ENCODE measurements around the gene KRT37. TPM values are rescaled to one million over a fixed set of nuclear protein-coding genes. Genes with fewer than 3 reads are reported as not detected.
"Not testable (repeated sequence)": the region's sequence is repeated elsewhere in the genome, so short reads cannot be mapped to it uniquely, and the experiment has no call there.

The KRT37 gene
- total RNA-seq, 1 donor from 2014 or later, result not detected

- H3K27me3 ChIP-seq (ENCODE audit: control insufficient read depth, insufficient read depth, low read length), result no peaks in the 10 kb centered on the region
- DNase-seq (ENCODE audit: low read depth), result no peak
- no peaks in the 10 kb centered on the region for H3K36me3 ChIP-seq (ENCODE audit: control insufficient read depth, insufficient read depth, low read length)
- H3K4me3 ChIP-seq (ENCODE audit: low read depth, low read length), result no peak overlapping the region
- TF ChIP-seq CTCF (IDR thresholded peaks at IDR 0.05; ENCODE audit: insufficient read depth, low read length, poor library complexity, severe bottlenecking), result no peak
Measured at GRCh38 chr17:41402161-41402560, 22.2 kb downstream of the KRT37 start.

GRCh38 chr17:41396996-41397660 lies 27.3 kb downstream of the KRT37 start, which contains the start of gene KRT31:
TSS of gene KRT31 (minus strand) at chr17:41397608. CDS start at chr17:41397539, 69 bp downstream.
- no peak for DNase-seq (ENCODE audit: low read depth)
- no peak within 1 kb of the TSS for H3K4me3 ChIP-seq (ENCODE audit: low read depth, low read length)
- H3K27me3 ChIP-seq (ENCODE audit: control insufficient read depth, insufficient read depth, low read length), result no peaks in the 10 kb centered on the region
- TF ChIP-seq CTCF (IDR thresholded peaks at IDR 0.05; ENCODE audit: insufficient read depth, low read length, poor library complexity, severe bottlenecking), result no peak
- H3K36me3 ChIP-seq (ENCODE audit: control insufficient read depth, insufficient read depth, low read length), result no peaks in the 10 kb centered on the region

GRCh38 chr17:41396340-41396739 lies 28.0 kb downstream of the KRT37 start:
- DNase-seq (ENCODE audit: low read depth), result no peak
- no peak overlapping the region for H3K4me3 ChIP-seq (ENCODE audit: low read depth, low read length)
- no peaks in the 10 kb centered on the region for H3K36me3 ChIP-seq (ENCODE audit: control insufficient read depth, insufficient read depth, low read length)
- H3K27me3 ChIP-seq (ENCODE audit: control insufficient read depth, insufficient read depth, low read length), result no peaks in the 10 kb centered on the region
- no peak for TF ChIP-seq CTCF (IDR thresholded peaks at IDR 0.05; ENCODE audit: insufficient read depth, low read length, poor library complexity, severe bottlenecking)

- TF ChIP-seq CTCF (IDR thresholded peaks at IDR 0.05; ENCODE audit: insufficient read depth, low read length, poor library complexity, severe bottlenecking), result no peak
- no peak overlapping the region for H3K4me3 ChIP-seq (ENCODE audit: low read depth, low read length)
- no peak for DNase-seq (ENCODE audit: low read depth)
- H3K36me3 ChIP-seq (ENCODE audit: control insufficient read depth, insufficient read depth, low read length), result no peaks in the 10 kb centered on the region
- no peaks in the 10 kb centered on the region for H3K27me3 ChIP-seq (ENCODE audit: control insufficient read depth, insufficient read depth, low read length)
Measured at GRCh38 chr17:41395611-41396010, 28.8 kb downstream of the KRT37 start.

GRCh38 chr17:41395044-41395443 lies 29.3 kb downstream of the KRT37 start:
- not testable (repeated sequence) for H3K27me3 ChIP-seq (ENCODE audit: control insufficient read depth, insufficient read depth, low read length); DNase-seq (ENCODE audit: low read depth); H3K36me3 ChIP-seq (ENCODE audit: control insufficient read depth, insufficient read depth, low read length); H3K4me3 ChIP-seq (ENCODE audit: low read depth, low read length)

GRCh38 chr17:41394254-41394996 lies 30.0 kb downstream of the KRT37 start:
- no peak for DNase-seq (ENCODE audit: low read depth)
- no peak for TF ChIP-seq CTCF (IDR thresholded peaks at IDR 0.05; ENCODE audit: insufficient read depth, low read length, poor library complexity, severe bottlenecking)
- Histone ChIP-seq H3K4me3 (ENCODE audit: low read depth, low read length) (no peak overlapping the region), H3K36me3 (ENCODE audit: control insufficient read depth, insufficient read depth, low read length) (no peaks in the 10 kb centered on the region), H3K27me3 (ENCODE audit: control insufficient read depth, insufficient read depth, low read length) (no peaks in the 10 kb centered on the region)
